Measurements from ENCODE around the gene NT5DC4.

GRCh38 chr2:112721819-112722522 lies 1.2 kb downstream of the NT5DC4 start:
- no peak for TF ChIP-seq POLR2AphosphoS5 (IDR thresholded peaks at IDR 0.05; ENCODE audit: low read depth, low read length)
- TF ChIP-seq TAF1 (IDR thresholded peaks at IDR 0.05; ENCODE audit: borderline replicate concordance, insufficient read depth, low read length), result no peak
- no peak for TF ChIP-seq SIN3A (IDR thresholded peaks at IDR 0.05; ENCODE audit: borderline replicate concordance, insufficient read depth, low read length)
- no peak for TF ChIP-seq REST (IDR thresholded peaks at IDR 0.05; ENCODE audit: insufficient read depth in 1 of 2, low read depth in 2 of 2, low read length in 2 of 2)
- TF ChIP-seq FOXP2 (optimal IDR thresholded peaks at IDR 0.05; ENCODE audit: borderline replicate concordance, extremely low read depth, extremely low read length, insufficient read depth), result no peak

All from PFSK-1 (cell line).